Fibroblast of upper back skin (primary cell): ENCODE results near the gene LMX1A.

Experiments used
- DNase-seq: peaks from one replicate; pipeline ENCODE4 v3.0.0-alpha.2; 2013

LMX1A gene

GRCh38 chr1:165365341-165365740, 8.8 kb upstream of the LMX1A start:
- DNase-seq: no peak

- no peak for DNase-seq
Measured at GRCh38 chr1:165364568-165365133, 8.1 kb upstream of the LMX1A start.

GRCh38 chr1:165356876-165357275, 361 bp upstream of the LMX1A start:
- DNase-seq: no peak

- no peak for DNase-seq
Measured at GRCh38 chr1:165355139-165355976, 1.2 kb downstream of the LMX1A start.

- DNase-seq: no peak
Measured at GRCh38 chr1:165354739-165355138, 1.8 kb downstream of the LMX1A start.

GRCh38 chr1:165353731-165354671, 2.5 kb downstream of the LMX1A start:
- no peak for DNase-seq

- no peak for DNase-seq
Measured at GRCh38 chr1:165352442-165353293, 3.8 kb downstream of the LMX1A start.

GRCh38 chr1:165351863-165352441, 4.6 kb downstream of the LMX1A start:
- DNase-seq: no peak

GRCh38 chr1:165350840-165351239, 5.7 kb downstream of the LMX1A start:
- no peak for DNase-seq

- no peak for DNase-seq
Measured at GRCh38 chr1:165345502-165345901, 11.0 kb downstream of the LMX1A start.

GRCh38 chr1:165344736-165345135, 11.8 kb downstream of the LMX1A start:
- DNase-seq: no peak

- DNase-seq: no peak
Measured at GRCh38 chr1:165344198-165344597, 12.3 kb downstream of the LMX1A start.

GRCh38 chr1:165342587-165342986, 13.9 kb downstream of the LMX1A start:
- DNase-seq: no peak

- DNase-seq: no peak
Measured at GRCh38 chr1:165342168-165342567, 14.3 kb downstream of the LMX1A start.

GRCh38 chr1:165339164-165339563, 17.4 kb downstream of the LMX1A start:
- no peak for DNase-seq

GRCh38 chr1:165330483-165330882, 26.0 kb downstream of the LMX1A start:
- DNase-seq: no peak

- no peak for DNase-seq
Measured at GRCh38 chr1:165329104-165329503, 27.4 kb downstream of the LMX1A start.

GRCh38 chr1:165328136-165328535, 28.4 kb downstream of the LMX1A start:
- DNase-seq: no peak

- DNase-seq: no peak
Measured at GRCh38 chr1:165327538-165327937, 29.0 kb downstream of the LMX1A start.

GRCh38 chr1:165325460-165326203, 30.9 kb downstream of the LMX1A start:
- no peak for DNase-seq

GRCh38 chr1:165324050-165324449, 32.5 kb downstream of the LMX1A start:
- DNase-seq: no peak
